Lung (tissue), 12 donors: Measurements from ENCODE around the gene DDX1. TPM values are rescaled to one million over a fixed set of nuclear protein-coding genes. Genes with fewer than 3 reads are reported as not detected.

Source experiments
- ATAC-seq: fragments of 200-7000 bp; cut with Tn5 transposase; one replicate; pipeline ENCODE4 v1.9.1; 2020; ENCODE audit warnings: moderate number of reproducible peaks; ENCODE audit not compliant: insufficient read depth, low FRiP score
- DNase-seq, 3 donors: peaks; one replicate each; pipeline ENCODE4 v3.0.0-alpha.2; 2013 to 2017
- H3K27ac ChIP-seq, 2 donors: one replicate each; pipeline ENCODE4 v1.5.1; 2013; ENCODE audit warnings: mild to moderate bottlenecking in 2 of 2, moderate library complexity in 2 of 2, control low read depth in 1 of 2, inconsistent platforms in 1 of 2, low read depth in 1 of 2, low read length in 1 of 2
- H3K27me3 ChIP-seq, 3 donors: one replicate each; pipeline ENCODE4 v1.5.1; 2013; ENCODE audit warnings: low read length in 2 of 3; ENCODE audit not compliant: control insufficient read depth in 3 of 3, insufficient read depth in 3 of 3
- H3K36me3 ChIP-seq, 4 donors: one replicate each; pipeline ENCODE4 v1.5.1; 2013; ENCODE audit warnings: low read length in 4 of 4, mild to moderate bottlenecking in 1 of 4, moderate library complexity in 1 of 4; ENCODE audit not compliant: control insufficient read depth in 4 of 4, insufficient read depth in 4 of 4
- H3K4me1 ChIP-seq, 5 donors: one replicate each; pipeline ENCODE4 v1.5.1; 2013; ENCODE audit warnings: low read length in 5 of 5, mild to moderate bottlenecking in 2 of 5, moderate library complexity in 1 of 5; ENCODE audit not compliant: control insufficient read depth in 5 of 5, insufficient read depth in 5 of 5
- H3K4me3 ChIP-seq: one replicate; pipeline ENCODE4 v1.5.1; 2013; ENCODE audit warnings: mild to moderate bottlenecking, control low read depth, moderate library complexity
- H3K9ac ChIP-seq, 2 donors: one replicate each; pipeline ENCODE4 v1.5.1; 2013; ENCODE audit warnings: low read length in 2 of 2, control low read depth in 1 of 2; ENCODE audit not compliant: insufficient read depth in 1 of 2
- H3K9me3 ChIP-seq, 4 donors: one replicate each; pipeline ENCODE4 v1.5.1; 2013; ENCODE audit warnings: low read length in 3 of 4, mild to moderate bottlenecking in 1 of 4, moderate library complexity in 1 of 4; ENCODE audit not compliant: control insufficient read depth in 4 of 4, insufficient read depth in 3 of 4
- CTCF ChIP-seq: IDR thresholded peaks from 2 replicates; pipeline ENCODE4 v1.5.1; 2012; ENCODE audit warnings: mild to moderate bottlenecking; ENCODE audit errors: control extremely low read depth, extremely low read depth
- WGBS, 2 donors: extraction: QIAGEN DNeasy Blood & Tissue Kit; methylation state at CpG; one replicate each; pipeline ENCODE4 v1.1.7; 2013; 5-methylcytosine and 5-hydroxymethylcytosine counted together
- polyA plus RNA-seq, 2 donors: library from polyadenylated mRNA; stranded (reverse); fragments of 200-250 nt; gene quantifications; one replicate each; pipeline ENCODE4 v1.2.1, GENCODE V29; 2013
- total RNA-seq, 2 donors: library from RNA; depleted of rRNA in 1 of 2; stranded (reverse); fragments of >200 nt in 1 of 2; gene quantifications; one replicate each; pipeline ENCODE4 v1.2.1, GENCODE V29; 2014 to 2021
- donor health status: control.
- donor health status: control.
- donor health status: Bipolar disorder and iron deficiency.
- donor health status: healthy.
- donor health status: DM: yes; HTN: yes; CAD: no.

Gene DDX1
- total and polyA plus RNA-seq, 4 donors, result 53.7 to 85.2 (median 60.5) TPM

DNA sequence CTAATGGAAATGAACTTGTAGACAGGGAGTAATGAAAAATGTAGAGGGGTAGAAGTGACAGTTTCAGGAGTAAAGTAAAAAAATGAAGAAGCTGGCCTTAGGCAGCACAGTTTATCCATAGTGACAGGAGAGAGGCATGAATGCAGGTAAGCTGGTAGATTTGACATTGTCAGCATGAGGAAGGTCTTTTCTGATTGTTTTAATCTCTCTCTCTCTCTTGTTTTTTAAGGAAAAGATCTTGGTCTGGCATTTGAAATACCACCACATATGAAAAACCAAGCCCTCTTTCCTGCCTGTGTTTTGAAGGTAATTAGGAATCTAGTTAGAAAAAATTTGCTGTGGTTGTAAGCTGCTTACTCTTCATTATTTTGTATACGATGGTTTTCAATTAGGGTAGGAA, 14.1 kb downstream of the DDX1 start:
- no peak for TF ChIP-seq CTCF
- ATAC-seq (no peak), DNase-seq (no peak)
- H3K27me3 ChIP-seq, result no peaks in the 10 kb centered on the region
- 80 to 97% methylated on average over 1 of the region's 1 CpG for WGBS, 2 donors
- H3K36me3 ChIP-seq, result peaks cover 32 to 67% (median 52%) of the 10 kb centered on the region in 4 donors
- H3K9ac ChIP-seq, result no peak overlapping the region
- H3K4me1 ChIP-seq, result no peaks in the 10 kb centered on the region
- no peak overlapping the region for H3K27ac ChIP-seq
- H3K9me3 ChIP-seq, result no peaks in the 10 kb centered on the region
- no peak overlapping the region for H3K4me3 ChIP-seq

- Histone ChIP-seq H3K4me3 (no peak overlapping the region), H3K9me3 (no peaks in the 10 kb centered on the region), H3K27ac (no peak overlapping the region), H3K4me1 (no peaks in the 10 kb centered on the region), H3K9ac (no peak overlapping the region), H3K27me3 (no peaks in the 10 kb centered on the region), H3K36me3 (peaks cover 27 to 57% (median 44%) of the 10 kb centered on the region in 4 donors)
- DNase-seq, result no peak
- ATAC-seq, result no peak
- no peak for TF ChIP-seq CTCF
- WGBS, 2 donors, result 91 to 94% methylated on average over 8 of the region's 8 CpGs
Measured at GRCh38 chr2:15606481-15607441, 15.1 kb downstream of the DDX1 start.

GRCh38 chr2:15607709-15608391, 16.2 kb downstream of the DDX1 start:
- Histone ChIP-seq H3K4me1 (no peaks in the 10 kb centered on the region), H3K4me3 (no peak overlapping the region), H3K9ac (no peak overlapping the region), H3K36me3 (peaks cover 22 to 53% (median 38%) of the 10 kb centered on the region in 4 donors), H3K27me3 (no peaks in the 10 kb centered on the region), H3K27ac (no peak overlapping the region), H3K9me3 (no peaks in the 10 kb centered on the region)
- ATAC-seq (no peak), DNase-seq (no peak)
- 97 to 98% methylated on average over 7 of the region's 7 CpGs for WGBS, 2 donors
- TF ChIP-seq CTCF, result no peak
